HG02588 (cell line): Measurements from ENCODE around the gene LSM10.

Source experiments
- ATAC-seq: cut with Tn5 transposase; IDR thresholded peaks from one replicate; pipeline ENCODE4 v1.9.1; 2021; ENCODE audit warnings: mild to moderate bottlenecking, moderate library complexity; ENCODE audit not compliant: unreplicated experiment

The LSM10 gene

GRCh38 chr1:36411674-36412648 is 14.3 kb upstream of the LSM10 start:
- no peak for ATAC-seq

GRCh38 chr1:36408479-36408878 is 10.8 kb upstream of the LSM10 start:
- ATAC-seq = no peak

- ATAC-seq = no peak
These were observed 8.7 kb upstream of the LSM10 start for GRCh38 chr1:36406440-36406839.

DNA sequence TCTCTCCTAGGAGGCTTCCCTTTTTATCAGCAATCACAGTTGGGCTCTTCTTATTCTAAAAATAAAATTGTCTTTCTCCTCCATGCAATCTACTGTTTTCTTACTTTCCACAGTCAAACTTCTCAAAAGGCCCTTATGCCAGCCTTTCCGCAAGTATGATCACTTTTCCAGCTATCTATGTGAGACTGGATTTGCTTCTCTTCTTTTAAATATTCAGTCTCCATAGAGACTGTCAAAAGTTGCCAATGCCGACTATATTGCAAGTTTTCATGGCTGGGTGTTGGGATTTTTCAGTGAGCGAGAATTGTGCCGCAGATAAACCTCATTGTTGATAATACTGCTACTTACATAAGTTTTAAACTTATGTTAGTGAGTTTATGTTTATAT is 4.8 kb upstream of the LSM10 start:
- ATAC-seq = no peak

GRCh38 chr1:36401602-36402503 is 4.1 kb upstream of the LSM10 start:
- ATAC-seq = no peak

GRCh38 chr1:36400825-36401601 is 3.3 kb upstream of the LSM10 start:
- ATAC-seq = no peak

DNA sequence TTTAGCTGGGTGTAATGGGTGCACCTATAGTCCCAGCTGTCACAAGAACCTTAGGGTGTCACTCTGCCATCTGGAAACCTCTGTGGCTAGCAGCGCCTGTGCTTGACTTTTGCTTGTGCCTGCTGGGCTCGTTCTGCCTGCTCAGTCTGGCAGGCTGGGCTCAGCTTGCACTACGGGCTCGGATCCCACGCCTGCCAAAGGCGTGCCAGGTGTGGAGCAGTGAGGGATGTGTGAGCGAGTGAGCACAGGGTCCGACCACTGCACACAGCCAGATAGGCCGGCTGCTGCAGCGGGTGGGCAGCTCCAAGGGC is 2.8 kb upstream of the LSM10 start:
- no peak for ATAC-seq

DNA sequence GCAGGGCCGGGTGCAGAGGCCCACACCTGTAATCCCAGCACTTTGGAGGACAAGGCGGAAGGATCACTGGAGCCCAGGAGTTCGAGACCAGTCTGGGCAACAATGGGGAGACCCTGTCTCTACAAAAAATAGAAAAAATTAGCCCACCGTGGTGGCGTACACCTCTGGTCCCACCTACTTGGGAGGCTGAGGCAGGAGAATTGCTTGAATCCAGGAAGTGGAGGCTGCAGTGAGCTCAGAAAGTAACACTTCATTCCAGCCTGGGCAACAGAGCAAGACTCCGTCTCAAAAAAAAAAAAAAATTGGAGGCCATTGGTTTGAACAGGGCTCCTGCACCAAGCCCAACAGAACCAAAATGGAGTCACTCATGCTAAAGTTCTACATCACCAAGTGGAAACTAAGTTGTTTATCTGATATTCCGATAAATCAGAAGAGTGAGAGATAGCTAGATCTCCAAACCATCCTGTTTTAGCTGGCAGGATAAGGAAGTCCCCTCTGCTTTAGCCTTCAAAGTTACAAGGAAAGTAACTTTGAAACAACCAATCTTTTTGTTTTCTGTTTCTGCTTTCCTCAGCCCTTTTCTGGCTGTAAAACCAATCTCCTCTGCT is 766 bp upstream of the LSM10 start:
- ATAC-seq = no peak

- no peak for ATAC-seq
These were observed 678 bp downstream of the LSM10 start for GRCh38 chr1:36397083-36397377.

GRCh38 chr1:36396359-36396758 is 1.3 kb downstream of the LSM10 start:
- ATAC-seq = no peak

DNA sequence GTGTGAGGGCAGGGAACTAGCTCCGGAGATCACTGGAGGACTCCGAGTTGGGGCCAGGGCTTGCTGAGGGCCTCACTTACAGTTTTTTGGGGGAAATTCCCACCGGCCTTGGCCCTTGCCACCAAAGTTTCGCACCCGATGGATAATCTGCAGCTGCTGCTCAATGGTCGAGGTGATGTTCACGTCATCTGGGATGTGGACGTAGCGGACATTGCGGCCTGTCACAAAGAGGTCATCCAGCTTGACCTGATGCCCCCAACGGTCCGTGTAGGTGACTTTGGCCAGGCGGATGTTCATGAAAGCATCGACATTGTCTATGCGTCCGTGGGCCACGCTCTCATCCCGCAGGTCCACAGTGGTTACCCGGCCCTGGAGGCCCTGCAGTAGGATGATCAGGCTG is 4.0 kb downstream of the LSM10 start:
- ATAC-seq = no peak

DNA sequence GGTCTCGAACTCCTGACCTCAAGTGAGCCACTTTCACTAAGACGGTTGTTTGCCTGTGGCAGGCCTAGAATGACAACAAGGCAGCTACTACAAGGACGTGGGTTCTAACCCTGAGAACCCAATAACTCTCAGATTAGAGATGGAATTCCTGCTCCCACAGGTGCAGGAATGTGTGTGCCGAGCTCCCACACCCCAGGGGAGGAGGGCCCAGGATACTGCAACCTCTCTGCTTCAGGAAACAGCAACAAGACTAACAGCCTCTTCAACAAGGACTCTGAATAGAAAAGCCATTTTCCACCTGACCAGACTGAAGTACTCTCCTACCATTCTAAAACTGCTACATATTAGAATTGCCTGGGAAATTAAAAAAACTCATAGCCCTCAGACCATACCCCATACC is 4.9 kb downstream of the LSM10 start:
- ATAC-seq = no peak

- no peak for ATAC-seq
These were observed 6.4 kb downstream of the LSM10 start for GRCh38 chr1:36391271-36391670.

DNA sequence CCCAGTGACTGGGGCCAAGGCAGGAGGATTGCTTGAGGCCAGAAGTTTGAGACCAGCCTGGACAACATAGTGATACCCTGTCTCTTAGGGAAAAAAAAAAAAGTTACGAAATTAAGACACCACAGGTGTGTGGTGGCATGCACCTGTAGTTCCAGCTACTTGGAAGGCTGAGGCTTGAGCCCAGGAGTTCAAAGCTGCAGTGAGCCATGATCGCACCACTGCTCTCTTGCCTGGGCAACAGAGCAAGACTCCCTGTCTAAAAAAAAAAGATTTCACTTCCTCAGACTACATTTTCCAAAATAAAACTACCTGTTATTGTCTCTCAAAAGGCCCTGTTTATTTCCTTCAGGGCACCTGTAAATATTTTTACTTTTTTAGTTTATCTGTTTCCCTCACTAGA is 7.3 kb downstream of the LSM10 start:
- no peak for ATAC-seq

- no peak for ATAC-seq
These were observed 7.7 kb downstream of the LSM10 start for GRCh38 chr1:36389999-36390398.

- no peak for ATAC-seq
These were observed 8.4 kb downstream of the LSM10 start for GRCh38 chr1:36389261-36389660.

GRCh38 chr1:36387141-36387949 is 10.4 kb downstream of the LSM10 start:
- ATAC-seq = no peak

GRCh38 chr1:36386265-36387140 is 11.2 kb downstream of the LSM10 start:
- peak; percentile 36 for ATAC-seq
